HAP-1 (cell line): ENCODE results near the gene ITLN1.

Source experiments
- DNase-seq, 2 experiments: peaks; one replicate each; pipeline ENCODE4 v3.0.0-alpha.2; 2016 to 2020; ENCODE audit warnings: low spot score in 2 of 2
- H3K27me3 ChIP-seq: fragments of 250-450 bp; sonication (Bioruptor Pico); 2 replicates; pipeline ENCODE4 v1.5.1; 2020; ENCODE audit warnings: low read depth, mild to moderate bottlenecking, moderate library complexity
- H3K36me3 ChIP-seq: fragments of 250-450 bp; sonication (Bioruptor Pico); replicated peaks from 2 replicates; pipeline ENCODE4 v1.5.1; 2020; ENCODE audit warnings: mild to moderate bottlenecking
- H3K4me1 ChIP-seq: fragments of 250-450 bp; sonication (Bioruptor Pico); 2 replicates; pipeline ENCODE4 v1.5.1; 2020; ENCODE audit warnings: mild to moderate bottlenecking
- H3K4me3 ChIP-seq: fragments of 250-450 bp; sonication (Bioruptor Pico); 2 replicates; pipeline ENCODE4 v1.5.1; 2020; ENCODE audit warnings: mild to moderate bottlenecking, moderate library complexity
- H3K9me3 ChIP-seq: fragments of 250-450 bp; sonication (Bioruptor Pico); 2 replicates; pipeline ENCODE4 v1.5.1; 2020; ENCODE audit warnings: mild to moderate bottlenecking, moderate library complexity
- in situ Hi-C: fragments of 300-500 bp; cut with MboI; formaldehyde crosslinking; loops from 3 replicates; pipeline ENCODE4 v1.14.3; 2020; ENCODE audit warnings: low sequenced_read_pairs, inconsistent platforms, mixed read lengths

ITLN1 gene

GRCh38 chr1:160858507-160858906 lies 26.5 kb downstream of the ITLN1 start:
- no peaks in the 10 kb centered on the region for H3K4me1 ChIP-seq
- in situ Hi-C loops = no loop called here
- no peak for DNase-seq
- H3K27me3 ChIP-seq = no peaks in the 10 kb centered on the region
- H3K4me3 ChIP-seq = no peak overlapping the region
- H3K36me3 ChIP-seq = no peaks in the 10 kb centered on the region
- H3K9me3 ChIP-seq = no peaks in the 10 kb centered on the region

GRCh38 chr1:160858097-160858496 lies 26.9 kb downstream of the ITLN1 start:
- H3K4me1 ChIP-seq = no peaks in the 10 kb centered on the region
- in situ Hi-C loops = no loop called here

GRCh38 chr1:160855181-160855981 lies 29.6 kb downstream of the ITLN1 start:
- H3K36me3 ChIP-seq = no peaks in the 10 kb centered on the region
- no peak overlapping the region for H3K4me3 ChIP-seq
- no peaks in the 10 kb centered on the region for H3K9me3 ChIP-seq
- H3K4me1 ChIP-seq = no peaks in the 10 kb centered on the region
- DNase-seq = no peak
- in situ Hi-C loops = no loop called here
- H3K27me3 ChIP-seq = no peaks in the 10 kb centered on the region

More at GRCh38 chr1:160858097-160858496, 26.9 kb downstream of the ITLN1 start:
- Histone ChIP-seq H3K36me3 (no peaks in the 10 kb centered on the region), H3K27me3 (no peaks in the 10 kb centered on the region), H3K4me3 (no peak overlapping the region), H3K9me3 (no peaks in the 10 kb centered on the region)
- no peak for DNase-seq

DNA sequence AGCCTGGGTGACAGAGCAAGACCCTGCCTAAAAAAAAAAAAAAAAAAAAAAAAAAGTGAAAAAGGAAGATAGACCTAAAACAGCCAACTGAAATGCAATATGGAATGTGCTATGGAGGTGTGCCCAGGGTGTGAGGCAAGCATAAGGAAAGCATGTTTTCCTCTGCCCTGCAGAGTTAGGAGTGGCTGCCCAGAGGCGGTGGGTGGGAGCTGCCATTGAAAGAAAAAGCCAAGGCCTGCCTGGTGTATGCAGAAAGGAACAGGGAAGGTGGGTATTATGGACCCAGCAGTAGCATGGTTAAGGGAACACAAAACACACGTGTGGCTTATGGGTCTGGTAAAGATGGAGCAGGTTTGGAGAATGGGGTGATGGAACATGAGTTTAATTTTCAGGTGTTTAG lies 31.2 kb downstream of the ITLN1 start:
- H3K36me3 ChIP-seq = no peaks in the 10 kb centered on the region
- H3K4me3 ChIP-seq = no peak overlapping the region
- no peaks in the 10 kb centered on the region for H3K27me3 ChIP-seq
- in situ Hi-C loops = no loop called here
- no peaks in the 10 kb centered on the region for H3K9me3 ChIP-seq
- H3K4me1 ChIP-seq = no peaks in the 10 kb centered on the region
- no peak for DNase-seq

DNA sequence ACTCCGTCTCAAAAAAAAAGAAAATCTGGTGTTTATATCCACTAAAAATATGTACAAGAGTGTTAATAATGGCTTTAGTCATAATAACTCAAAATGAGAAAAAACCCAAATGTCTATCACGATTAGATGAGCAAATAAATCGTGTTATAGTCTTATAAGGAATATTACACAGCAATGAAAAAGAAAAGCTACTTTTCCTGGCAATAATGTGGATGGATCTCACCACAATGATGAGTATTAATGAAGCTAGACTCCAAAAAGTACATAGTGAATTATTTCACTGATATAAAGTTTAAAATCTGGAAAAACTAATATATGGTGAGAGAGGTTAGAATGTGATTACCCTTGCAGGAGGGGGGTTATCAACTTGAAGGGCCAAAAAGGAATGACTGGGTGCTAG lies 32.0 kb downstream of the ITLN1 start:
- no peaks in the 10 kb centered on the region for H3K36me3 ChIP-seq
- in situ Hi-C loops = no loop called here
- no peaks in the 10 kb centered on the region for H3K4me1 ChIP-seq
- no peaks in the 10 kb centered on the region for H3K9me3 ChIP-seq
- DNase-seq = no peak
- H3K4me3 ChIP-seq = no peak overlapping the region
- H3K27me3 ChIP-seq = no peaks in the 10 kb centered on the region

GRCh38 chr1:160850993-160851392 lies 34.0 kb downstream of the ITLN1 start:
- H3K9me3 ChIP-seq = no peaks in the 10 kb centered on the region
- DNase-seq = no peak
- no peaks in the 10 kb centered on the region for H3K27me3 ChIP-seq
- H3K4me1 ChIP-seq = no peaks in the 10 kb centered on the region
- H3K36me3 ChIP-seq = no peaks in the 10 kb centered on the region
- H3K4me3 ChIP-seq = no peak overlapping the region
- in situ Hi-C loops = no loop called here

DNA sequence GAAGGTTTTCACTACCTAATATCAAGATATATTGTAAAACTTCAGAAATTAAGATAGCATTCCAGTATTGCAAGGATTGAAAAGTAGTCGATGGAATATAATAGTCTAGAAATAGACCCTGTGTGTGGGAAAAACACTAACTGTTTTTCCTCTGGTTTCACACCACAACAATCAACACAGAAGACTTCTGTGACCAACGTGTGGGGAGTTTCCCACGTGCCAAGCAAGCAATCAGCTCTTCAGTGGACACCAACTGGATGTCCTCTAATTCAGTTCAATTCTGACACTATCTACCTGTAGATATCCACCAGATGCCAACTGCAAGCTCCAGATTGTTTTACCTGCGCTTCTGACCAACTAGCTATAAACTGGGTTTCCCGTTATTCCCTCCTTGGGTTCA lies 34.4 kb downstream of the ITLN1 start:
- H3K4me3 ChIP-seq = no peak overlapping the region
- no peaks in the 10 kb centered on the region for H3K36me3 ChIP-seq
- in situ Hi-C loops = no loop called here
- H3K27me3 ChIP-seq = no peaks in the 10 kb centered on the region
- no peaks in the 10 kb centered on the region for H3K9me3 ChIP-seq
- DNase-seq = no peak
- H3K4me1 ChIP-seq = no peaks in the 10 kb centered on the region

GRCh38 chr1:160846281-160846680 lies 38.7 kb downstream of the ITLN1 start:
- Histone ChIP-seq H3K4me1 (no peaks in the 10 kb centered on the region; the same call in 1 of the 2 replicates), H3K27me3 (no peaks in the 10 kb centered on the region), H3K36me3 (no peaks in the 10 kb centered on the region), H3K9me3 (no peaks in the 10 kb centered on the region), H3K4me3 (no peak overlapping the region)
- DNase-seq = no peak
- in situ Hi-C loops = no loop called here

DNA sequence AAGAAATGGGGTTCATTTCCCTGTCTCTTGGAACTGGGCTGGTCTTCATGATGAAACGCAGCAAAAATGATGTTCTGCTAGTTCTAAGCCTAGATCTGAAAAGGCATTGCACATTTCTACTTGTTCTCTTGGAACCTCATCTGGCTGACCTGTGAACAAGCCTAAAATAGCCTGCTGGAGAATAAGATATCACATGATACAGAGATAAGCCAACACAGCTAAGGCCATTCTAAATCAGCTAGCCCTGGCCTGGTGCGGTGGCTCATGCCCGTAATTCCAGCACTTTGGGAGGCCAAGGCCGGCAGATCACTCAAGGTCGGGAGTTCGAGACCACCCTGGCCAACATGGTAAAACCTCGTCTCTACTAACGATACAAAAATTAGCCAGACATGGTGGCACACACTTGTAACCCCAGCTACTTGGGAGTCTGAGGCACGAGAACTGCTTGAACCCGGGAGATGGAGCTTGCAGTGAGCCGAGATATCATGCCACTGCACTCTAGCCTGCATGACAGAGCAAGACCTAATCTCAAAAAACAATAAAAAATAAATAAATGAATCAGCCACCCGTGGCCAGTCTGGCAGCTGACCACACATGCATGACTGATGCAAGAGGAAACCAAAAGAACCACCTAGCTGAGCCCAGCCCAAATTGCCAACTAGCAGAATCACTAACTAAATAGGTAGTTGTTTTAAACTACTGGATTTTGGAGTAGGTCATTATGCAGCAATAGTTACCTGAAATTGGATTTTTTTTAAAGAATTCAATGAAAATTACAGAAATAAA lies 40.3 kb downstream of the ITLN1 start:
- no peak for DNase-seq
- Histone ChIP-seq H3K4me1 (no peaks in the 10 kb centered on the region; the same call in 1 of the 2 replicates), H3K9me3 (no peaks in the 10 kb centered on the region), H3K27me3 (no peaks in the 10 kb centered on the region), H3K36me3 (no peaks in the 10 kb centered on the region), H3K4me3 (no peak overlapping the region)
- in situ Hi-C loops = no loop called here

GRCh38 chr1:160841079-160841478 lies 43.9 kb downstream of the ITLN1 start:
- Histone ChIP-seq H3K27me3 (no peaks in the 10 kb centered on the region), H3K36me3 (no peaks in the 10 kb centered on the region), H3K4me1 (peaks cover 5% of the 10 kb centered on the region), H3K9me3 (no peaks in the 10 kb centered on the region), H3K4me3 (no peak overlapping the region)
- in situ Hi-C loops = no loop called here
- DNase-seq = no peak

DNA sequence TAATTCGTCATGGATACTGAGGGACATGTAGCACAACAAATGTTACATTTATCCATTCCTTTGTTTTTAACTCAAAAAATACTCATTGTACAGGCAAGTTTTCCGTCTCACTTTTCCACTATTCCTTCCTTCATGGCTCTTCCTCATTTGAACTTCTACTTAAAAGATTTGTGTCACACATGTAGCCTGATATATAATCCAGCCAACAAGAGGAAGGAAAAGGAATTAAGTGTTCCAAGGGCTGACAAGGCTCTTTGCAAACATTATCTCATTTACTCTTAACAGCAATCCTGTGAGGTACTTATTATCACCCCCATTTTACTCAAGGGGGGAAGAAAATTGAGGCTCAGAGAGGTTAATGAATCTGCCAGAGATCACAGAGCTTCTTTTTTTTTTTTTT lies 45.2 kb downstream of the ITLN1 start:
- no peaks in the 10 kb centered on the region for H3K36me3 ChIP-seq
- in situ Hi-C loops = no loop called here
- peaks cover 5% of the 10 kb centered on the region for H3K4me1 ChIP-seq
- H3K4me3 ChIP-seq = no peak overlapping the region
- no peaks in the 10 kb centered on the region for H3K9me3 ChIP-seq
- no peaks in the 10 kb centered on the region for H3K27me3 ChIP-seq
- DNase-seq = no peak

- in situ Hi-C loops = no loop called here
- H3K4me1 ChIP-seq = peaks cover 5% of the 10 kb centered on the region
Measured at GRCh38 chr1:160838888-160839287, 46.1 kb downstream of the ITLN1 start.

DNA sequence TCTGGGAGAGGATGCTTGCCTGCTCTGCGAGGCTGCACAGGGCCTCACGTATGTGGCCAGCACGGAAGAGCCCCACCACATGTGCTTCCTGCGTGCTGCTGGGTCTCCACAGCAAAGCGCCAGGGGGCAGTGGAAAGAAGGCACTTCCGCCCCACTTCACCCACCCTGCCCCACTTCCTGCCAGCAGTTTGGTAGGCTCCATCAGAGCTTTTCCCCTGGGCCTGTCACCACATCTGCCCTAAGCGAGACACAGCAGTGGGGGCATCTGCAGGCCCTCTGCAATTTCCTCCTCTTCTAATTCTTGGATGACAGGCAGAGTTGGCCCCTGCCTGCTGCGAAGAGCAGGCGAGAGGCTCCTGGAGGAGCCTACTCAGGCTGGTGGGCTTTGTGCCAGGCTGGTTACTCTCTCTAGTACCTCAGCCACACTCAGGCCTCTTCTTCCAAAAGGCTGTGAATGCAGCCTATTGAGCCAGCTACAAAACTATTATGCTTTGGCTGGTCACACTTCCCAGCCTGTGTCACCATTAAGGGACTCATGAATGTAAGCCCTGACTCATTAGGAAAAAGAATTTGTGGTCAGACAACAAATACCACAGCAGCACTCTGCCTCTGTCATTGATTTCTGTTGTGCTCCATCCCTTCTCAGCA lies 47.3 kb downstream of the ITLN1 start:
- Histone ChIP-seq H3K9me3 (no peaks in the 10 kb centered on the region), H3K36me3 (no peaks in the 10 kb centered on the region), H3K4me3 (no peak overlapping the region), H3K27me3 (no peaks in the 10 kb centered on the region), H3K4me1 (peaks cover 5% of the 10 kb centered on the region; the same call in 1 of the 2 replicates)
- in situ Hi-C loops = no loop called here
- no peak for DNase-seq

More at GRCh38 chr1:160838888-160839287, 46.1 kb downstream of the ITLN1 start:
- Histone ChIP-seq H3K4me3 (no peak overlapping the region), H3K27me3 (no peaks in the 10 kb centered on the region), H3K9me3 (no peaks in the 10 kb centered on the region), H3K36me3 (no peaks in the 10 kb centered on the region)
- no peak for DNase-seq
